HG03439 (cell line): ENCODE results near the gene MAPK8.

ENCODE experiments used
- ATAC-seq: cut with Tn5 transposase; IDR thresholded peaks from one replicate; pipeline ENCODE4 v1.9.1; 2021; ENCODE audit warnings: mild to moderate bottlenecking, moderate library complexity; ENCODE audit not compliant: unreplicated experiment

MAPK8 gene

DNA sequence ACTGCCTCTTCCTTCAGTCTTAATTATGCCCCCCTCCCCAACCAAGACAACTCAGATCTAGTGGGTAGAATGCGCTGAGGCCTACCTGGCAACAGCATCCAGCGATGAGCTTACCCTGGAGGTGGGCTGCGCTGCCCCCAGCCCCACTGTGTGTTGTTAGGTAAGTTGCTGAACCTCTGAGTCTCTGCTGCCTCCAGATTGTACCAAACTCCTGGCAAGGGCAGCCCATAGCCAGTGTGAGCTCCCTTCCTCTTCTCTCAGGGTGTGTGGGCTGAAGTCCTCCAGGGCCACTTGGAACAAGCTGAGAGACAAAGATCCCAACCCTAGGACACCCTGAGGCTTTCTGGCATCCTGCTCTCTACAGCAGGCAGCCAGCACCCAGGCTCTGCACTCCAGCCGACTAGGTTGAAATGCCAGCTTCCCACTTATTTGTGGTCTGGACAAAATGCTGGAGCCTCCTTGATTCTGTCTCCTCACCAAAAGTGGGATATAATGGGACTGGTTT lies 163.1 kb downstream of the MAPK8 start:
- no peak for ATAC-seq

- no peak for ATAC-seq
Measured at GRCh38 chr10:48470115-48470892, 163.8 kb downstream of the MAPK8 start.

- ATAC-seq = no peak
Measured at GRCh38 chr10:48470893-48471805, 164.7 kb downstream of the MAPK8 start.

DNA sequence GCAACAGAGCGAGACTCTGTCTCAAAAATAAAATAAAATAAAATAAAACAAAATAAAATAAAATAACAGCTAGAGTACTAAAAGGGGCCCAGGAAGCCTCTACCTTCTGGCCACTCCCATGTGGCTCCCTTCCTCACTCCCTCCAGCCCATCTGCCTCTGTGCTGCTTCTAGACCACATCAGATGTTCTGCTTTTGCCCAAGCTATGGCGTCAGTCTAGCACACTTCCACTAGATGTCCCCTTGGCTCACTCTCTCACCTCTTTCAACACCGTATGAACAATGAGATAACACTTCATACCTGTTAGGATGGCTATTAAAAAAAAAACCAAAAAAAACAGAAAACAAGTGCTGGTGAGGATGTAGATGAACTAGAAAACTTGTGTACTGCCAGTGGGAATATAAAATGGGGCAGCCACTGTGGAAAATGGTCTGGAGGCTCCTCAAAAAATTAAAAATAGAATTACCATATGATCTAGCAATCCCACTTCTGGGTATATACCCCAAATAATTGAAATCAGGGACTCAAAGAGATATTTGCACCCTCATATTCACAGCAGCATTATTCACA lies 166.1 kb downstream of the MAPK8 start:
- ATAC-seq = no peak

- ATAC-seq = no peak
Measured at GRCh38 chr10:48473704-48474103, 167.2 kb downstream of the MAPK8 start.

- no peak for ATAC-seq
Measured at GRCh38 chr10:48474765-48475365, 168.4 kb downstream of the MAPK8 start.

GRCh38 chr10:48475943-48476278 lies 169.4 kb downstream of the MAPK8 start:
- no peak for ATAC-seq

GRCh38 chr10:48476279-48476982 lies 170.0 kb downstream of the MAPK8 start:
- no peak for ATAC-seq

- no peak for ATAC-seq
Measured at GRCh38 chr10:48477141-48477540, 170.7 kb downstream of the MAPK8 start.

- ATAC-seq = no peak
Measured at GRCh38 chr10:48477616-48478015, 171.1 kb downstream of the MAPK8 start.

GRCh38 chr10:48478469-48478868 lies 172.0 kb downstream of the MAPK8 start:
- no peak for ATAC-seq

GRCh38 chr10:48478980-48479811 lies 172.7 kb downstream of the MAPK8 start:
- no peak for ATAC-seq

DNA sequence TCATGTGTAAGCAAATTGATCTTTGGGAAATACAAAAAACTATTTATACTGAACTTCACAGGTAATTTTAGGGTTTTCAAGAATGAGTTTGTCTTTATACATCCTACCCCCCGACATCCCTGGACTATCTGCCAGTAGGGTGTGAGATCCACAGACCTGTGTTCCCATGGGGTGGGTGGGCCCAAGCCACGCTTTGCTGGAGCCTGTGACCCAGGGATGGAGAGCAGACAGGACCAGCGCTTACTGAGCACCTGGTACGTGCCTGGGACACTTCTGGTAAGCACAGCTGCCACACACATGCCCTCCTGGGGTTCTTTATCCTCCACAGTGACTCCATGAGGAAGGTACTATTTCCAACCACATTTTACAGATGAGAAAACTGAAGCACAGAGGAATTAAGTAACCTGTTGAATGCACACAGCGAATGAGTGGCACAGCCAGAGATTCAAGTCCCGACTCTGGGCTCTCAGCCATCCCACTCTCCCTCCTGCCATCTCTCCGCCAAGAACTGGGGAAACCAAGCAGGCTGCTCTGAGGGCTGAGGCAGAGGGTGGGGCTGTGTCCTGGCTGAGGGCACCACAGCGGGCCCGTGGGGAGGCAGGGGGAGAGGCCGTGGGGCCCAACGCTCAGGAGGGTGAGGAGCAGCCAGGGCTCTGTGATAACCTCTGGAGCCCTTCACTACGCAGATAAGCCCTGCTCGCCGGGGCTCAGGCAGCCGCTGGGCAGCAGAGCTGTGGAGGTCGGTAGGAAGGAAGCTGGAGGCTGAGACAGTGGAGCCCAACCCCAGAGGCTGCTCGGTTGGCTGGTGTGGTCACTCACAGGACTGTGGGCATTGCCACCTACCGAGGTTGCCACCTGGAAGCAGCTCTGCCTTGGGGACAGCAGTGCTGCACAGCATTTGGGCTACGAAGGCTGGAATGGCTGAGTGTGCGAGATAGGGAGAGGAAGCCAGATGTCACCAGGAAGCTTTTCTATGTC lies 174.2 kb downstream of the MAPK8 start:
- ATAC-seq = no peak

DNA sequence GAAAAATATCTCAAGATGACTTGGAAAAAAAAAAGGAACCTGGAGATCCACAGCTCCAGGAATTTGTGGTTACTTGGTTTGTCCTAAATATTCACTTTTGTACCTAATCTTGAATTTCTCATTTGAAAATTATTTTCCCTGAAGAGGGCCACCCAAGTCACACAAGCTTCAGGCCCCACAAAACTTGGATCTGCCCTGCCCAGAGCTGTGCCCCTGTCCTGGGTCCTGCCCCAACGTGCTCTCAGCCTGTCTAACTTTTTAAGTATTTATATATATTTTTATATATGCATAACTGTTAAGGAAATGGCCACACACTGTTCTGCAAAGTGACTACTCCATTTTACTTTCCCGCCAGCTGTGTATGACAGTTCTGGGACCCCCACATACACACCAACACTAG lies 174.9 kb downstream of the MAPK8 start:
- no peak for ATAC-seq

- ATAC-seq = no peak
Measured at GRCh38 chr10:48482207-48482606, 175.7 kb downstream of the MAPK8 start.

DNA sequence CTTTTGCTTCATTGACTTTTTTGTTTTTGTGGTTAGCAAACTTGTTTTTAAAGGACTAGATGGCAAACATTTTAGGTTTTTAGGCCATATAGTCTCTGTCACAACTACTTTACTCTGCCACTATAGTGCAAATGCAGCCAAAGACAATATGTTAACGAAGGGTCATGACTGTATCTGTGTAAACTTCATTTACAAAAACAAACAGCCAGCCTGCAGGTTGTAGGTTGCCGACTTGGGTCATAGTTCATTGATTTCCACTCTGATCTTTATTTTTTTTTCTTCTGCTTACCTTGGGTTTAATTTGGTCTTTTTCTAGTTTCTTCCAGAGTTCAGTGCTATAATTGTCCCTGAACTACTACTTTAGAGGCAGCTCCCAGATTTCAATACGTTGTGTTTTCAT lies 178.4 kb downstream of the MAPK8 start:
- ATAC-seq = no peak

DNA sequence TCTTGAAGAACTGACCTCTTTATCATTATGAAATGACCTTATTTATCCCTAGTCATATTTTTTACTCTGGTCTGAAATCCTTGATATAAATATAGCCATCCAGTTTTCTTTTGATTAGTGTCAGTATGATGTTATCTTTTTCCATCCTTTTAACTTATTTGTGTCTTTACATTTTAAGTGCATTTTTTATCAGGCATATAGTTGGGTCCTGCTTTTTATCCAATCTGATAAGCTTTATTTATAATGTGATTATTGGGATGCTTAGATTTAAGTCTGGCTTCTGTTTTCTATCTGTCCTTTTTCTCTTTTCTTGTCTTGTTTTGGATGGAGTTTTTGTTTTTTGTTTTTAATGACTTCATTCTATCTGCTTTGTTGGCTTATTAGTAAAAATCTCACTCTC lies 179.2 kb downstream of the MAPK8 start:
- no peak for ATAC-seq

- ATAC-seq = no peak
Measured at GRCh38 chr10:48487244-48487643, 180.8 kb downstream of the MAPK8 start.
